GM21717 (cell line): ENCODE results near the gene NRXN2.

Source experiments
- ATAC-seq: cut with Tn5 transposase; IDR thresholded peaks from one replicate; pipeline ENCODE4 v1.9.1; 2021; ENCODE audit warnings: mild to moderate bottlenecking, moderate library complexity; ENCODE audit not compliant: unreplicated experiment

The NRXN2 gene

GRCh38 chr11:64744544-64745188 lies 21.7 kb upstream of the NRXN2 start:
- ATAC-seq: no peak

- no peak for ATAC-seq
Measured at GRCh38 chr11:64743591-64744543, 20.9 kb upstream of the NRXN2 start, which contains the start of gene RASGRP2. RASGRP2 (minus strand) TSS chr11:64744142; CDS start chr11:64742866, 1,276 bp downstream.

DNA sequence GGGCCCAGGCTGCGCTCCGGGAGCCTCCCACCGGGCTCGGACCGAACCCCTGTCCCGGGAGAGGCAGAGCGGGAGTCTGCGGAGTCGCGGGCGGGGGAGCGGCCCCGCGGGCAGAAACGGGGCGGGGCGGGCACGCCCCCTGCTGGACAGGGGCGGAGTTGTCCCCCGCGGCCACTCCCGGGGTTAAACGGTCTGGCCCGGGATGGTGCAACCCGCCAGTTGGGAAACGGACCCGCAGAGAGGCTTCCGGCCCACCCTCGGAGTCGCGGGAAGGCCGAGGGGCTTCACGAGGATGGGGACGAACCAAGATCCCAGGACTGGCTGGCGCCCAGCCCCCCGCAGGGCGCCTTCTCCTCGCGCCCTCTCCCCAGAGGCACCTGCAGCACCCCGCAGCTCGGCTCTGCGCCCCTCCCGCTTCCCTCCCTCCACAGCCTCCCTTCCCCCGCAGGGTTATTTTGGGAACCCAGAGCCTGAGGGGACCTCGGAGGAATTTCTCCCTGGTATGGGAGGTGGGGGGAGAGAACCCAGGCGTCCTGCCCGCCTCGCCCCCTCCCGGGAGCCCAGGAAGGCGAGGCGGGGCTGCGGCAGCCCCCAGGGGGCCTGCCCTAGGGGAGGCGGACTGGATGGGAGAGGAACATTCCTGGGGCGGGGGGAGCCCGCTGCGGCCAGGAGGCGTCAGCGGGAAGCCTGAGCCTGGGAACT lies 20.0 kb upstream of the NRXN2 start:
- ATAC-seq: no peak

- ATAC-seq: no peak
Measured at GRCh38 chr11:64742087-64742888, 19.3 kb upstream of the NRXN2 start.

- ATAC-seq: no peak
Measured at GRCh38 chr11:64741375-64742086, 18.5 kb upstream of the NRXN2 start.

DNA sequence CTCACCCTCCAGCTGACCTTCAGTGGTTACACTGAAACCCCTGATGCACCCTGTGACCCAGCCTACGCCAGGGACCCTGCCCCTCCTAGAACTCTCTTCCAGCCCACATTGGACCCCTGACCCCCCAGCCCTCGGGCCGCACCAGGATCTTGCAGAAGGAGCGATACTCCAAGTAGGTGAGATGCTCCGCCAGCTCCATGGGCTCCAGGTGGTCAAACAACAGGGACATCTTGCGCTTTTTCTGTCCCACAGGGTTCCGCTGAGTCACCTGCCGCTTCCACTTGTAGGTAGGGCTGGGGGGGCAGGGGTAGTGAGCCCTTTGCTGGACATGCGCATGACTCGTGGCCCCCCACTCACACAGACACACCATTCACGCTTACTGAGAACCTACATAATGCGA lies 16.9 kb upstream of the NRXN2 start:
- ATAC-seq: no peak

DNA sequence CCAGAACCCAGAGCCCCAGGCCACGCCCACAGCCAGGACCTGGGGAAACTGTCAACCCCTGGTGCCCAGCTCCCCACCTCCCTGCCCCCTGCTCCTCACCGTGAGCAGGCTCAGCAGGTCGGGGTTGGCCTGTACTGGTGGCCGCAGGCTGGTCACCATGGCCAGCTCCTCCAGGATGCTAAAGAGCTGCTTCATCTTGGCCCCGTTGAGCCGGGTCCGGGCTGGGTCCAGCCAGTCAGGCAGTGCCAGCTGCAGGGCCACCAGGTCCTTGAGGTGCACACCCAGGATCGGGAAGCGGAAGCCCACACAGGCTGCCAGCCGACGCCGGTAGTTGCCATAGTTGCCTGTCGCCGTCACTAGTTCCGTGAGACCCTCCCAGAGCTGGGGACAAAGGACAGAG lies 13.7 kb upstream of the NRXN2 start:
- ATAC-seq: no peak

DNA sequence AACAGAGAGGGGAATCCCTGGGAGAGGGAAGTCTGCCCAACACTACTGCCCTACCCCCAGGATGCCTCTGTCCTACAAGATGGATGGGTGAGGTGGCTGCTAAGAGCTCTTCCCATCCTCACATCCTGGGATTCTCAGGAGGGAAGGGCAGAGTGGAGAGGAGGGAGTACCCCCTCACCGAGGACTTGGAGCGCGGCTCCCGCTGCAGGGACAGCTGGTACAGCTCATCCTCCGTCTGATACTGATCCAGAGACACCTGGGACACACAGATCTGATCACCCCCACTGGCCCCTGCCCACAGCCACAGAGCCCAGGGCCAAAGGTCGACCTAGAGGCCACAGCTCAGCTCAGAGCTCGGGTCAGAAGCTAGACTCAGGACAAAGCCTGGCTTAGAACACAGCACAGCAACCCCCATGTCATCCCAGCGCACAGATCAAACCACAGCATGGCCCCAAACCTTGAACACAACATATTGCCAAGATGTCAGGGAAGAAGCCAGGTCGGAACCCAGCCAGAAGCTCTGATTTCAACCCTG lies 12.8 kb upstream of the NRXN2 start:
- no peak for ATAC-seq

GRCh38 chr11:64734811-64735724 lies 12.1 kb upstream of the NRXN2 start:
- ATAC-seq: no peak

DNA sequence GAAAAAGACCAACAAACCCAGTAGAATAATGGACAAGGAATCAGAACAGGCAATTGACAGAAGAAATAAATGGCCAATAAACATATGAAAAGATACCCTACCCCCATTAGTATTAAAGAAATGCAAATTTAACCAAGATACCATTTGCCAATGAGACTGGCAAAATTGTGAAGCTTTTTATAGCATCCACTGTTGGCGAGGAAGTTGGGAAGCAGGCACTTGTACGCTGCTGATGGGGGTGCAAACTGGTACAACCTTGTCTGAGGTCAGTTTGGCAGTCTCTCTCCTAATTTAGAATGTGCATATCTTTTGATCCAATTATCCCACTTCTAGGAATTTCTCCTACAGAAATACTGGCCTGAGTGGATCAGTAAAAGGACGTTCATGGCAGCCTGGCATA lies 8.6 kb upstream of the NRXN2 start:
- ATAC-seq: no peak

GRCh38 chr11:64729851-64730382 lies 6.9 kb upstream of the NRXN2 start:
- ATAC-seq: no peak

DNA sequence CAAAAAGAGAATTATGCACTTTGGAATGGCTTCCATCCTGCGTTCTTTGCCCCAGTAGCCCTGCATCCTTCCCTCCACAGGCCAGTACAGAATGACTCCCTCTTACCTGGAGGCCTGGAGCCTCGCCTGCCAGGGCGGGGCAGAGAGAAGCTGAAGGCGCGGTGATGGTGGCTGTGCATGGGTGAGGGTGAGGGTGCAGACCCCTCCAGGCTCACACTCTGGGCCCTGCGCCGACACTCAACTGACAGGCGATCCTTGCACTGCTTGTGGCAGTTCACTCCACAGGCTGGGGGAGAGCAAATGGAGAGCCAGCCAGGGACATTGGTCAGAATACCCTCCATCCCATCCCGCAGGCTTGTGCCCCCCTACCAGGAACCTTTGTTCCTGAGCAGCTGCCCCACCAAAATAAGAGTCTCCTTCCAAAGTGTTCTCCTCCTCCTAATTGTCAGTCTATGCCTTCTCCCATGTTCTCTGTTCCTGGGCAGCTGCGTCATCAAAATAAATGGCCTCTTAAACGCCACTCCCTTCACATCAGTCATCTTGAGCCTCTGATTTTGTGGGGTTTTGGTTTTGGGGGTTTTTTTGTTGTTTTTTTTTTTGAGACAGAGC lies 5.9 kb upstream of the NRXN2 start:
- ATAC-seq: no peak

DNA sequence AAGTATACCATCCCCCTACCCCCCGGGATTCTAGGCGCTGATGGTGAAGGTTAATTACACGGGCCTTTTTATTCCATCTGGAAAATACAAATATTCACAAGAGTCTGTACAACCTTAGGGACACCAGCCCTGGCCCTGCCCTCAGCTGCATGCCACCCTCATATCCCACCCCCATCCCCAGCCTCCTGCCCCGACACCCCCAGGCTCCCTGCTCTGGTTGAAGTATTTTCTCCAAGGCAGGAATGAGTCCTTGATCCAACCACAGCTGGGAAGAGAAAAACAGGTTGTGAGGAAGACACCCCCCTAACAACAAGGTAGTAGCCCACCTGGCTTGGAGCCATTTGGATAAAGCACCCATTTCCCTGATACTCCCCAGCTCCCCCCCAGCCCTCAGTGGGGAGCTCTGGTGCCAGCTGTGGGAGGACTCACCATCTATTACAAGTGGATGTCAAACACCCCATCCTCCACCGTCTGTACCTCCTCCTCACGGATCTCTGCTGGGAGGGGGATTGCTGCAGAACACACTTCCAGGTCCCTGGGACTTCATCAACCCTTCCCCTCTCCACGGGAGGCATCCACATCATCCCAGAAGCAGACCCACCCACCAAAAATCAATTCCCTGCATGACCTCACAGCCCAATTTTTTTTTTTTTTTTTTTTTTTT lies 4.0 kb upstream of the NRXN2 start:
- ATAC-seq: no peak

DNA sequence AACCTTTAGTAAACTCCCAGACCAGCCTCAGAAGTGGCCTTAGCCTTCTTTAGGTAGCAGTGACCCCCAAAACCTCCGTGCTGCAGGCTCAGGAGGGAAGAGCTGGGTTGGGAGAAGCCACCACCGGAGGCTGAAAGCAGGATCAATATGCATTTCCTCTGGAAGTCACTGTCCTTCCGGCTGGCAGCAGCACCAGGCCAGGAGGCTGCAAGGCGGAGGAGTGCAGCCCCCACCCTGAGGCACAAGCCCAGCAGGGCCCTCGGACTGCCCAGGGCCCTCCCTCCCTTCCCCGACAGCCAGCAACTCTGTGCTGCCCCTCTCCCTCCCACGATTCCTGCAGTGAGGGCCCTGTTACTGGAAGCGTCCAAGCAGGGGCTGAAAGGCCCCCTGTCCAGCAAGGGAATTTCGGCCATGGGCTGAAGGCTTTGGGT lies 3.2 kb upstream of the NRXN2 start:
- no peak for ATAC-seq

GRCh38 chr11:64724863-64725532 lies 2.0 kb upstream of the NRXN2 start:
- no peak for ATAC-seq

DNA sequence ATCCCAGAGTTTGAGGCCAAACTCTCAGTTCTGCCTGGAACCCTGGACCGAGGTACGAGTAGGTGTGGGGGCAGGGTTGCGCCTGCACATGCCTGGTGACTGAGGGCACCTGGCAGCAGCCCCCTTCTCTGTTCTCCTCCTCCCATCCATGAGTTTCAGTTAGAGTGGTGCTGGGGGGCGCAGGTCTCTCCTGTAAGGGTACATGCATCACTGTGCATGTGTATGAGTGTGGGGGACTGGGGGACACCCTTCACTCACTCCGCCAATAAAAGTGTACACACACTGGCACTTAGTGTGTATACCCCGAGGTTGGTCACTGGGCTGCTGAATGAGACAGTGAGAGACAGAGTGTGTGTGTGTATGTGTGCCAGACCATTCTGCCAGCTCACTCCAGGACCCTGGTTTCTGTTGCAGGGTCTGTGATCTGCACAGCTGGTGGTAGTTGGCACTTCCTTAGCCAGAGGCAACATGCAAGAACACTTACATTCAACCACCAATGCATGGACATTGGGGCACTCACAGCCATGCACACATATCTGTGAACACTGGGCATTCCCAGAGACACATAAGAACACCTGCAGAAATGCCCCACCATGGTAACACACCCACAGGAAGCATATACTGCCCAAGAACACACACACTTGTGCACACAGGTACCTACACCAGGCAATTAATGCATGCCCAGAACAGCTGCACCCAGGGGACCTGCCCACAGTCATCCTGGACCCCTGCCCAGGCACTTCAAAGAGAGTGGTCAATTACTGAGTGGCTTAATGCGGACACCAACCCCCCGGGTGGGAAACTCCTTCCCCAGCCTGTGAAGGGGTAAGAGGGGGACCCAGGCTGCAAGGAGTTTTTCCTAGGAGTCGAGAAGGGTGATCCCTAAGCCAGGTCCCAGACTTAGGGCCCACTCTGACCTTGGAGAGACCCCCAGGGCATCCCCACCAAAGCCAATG lies 1.2 kb upstream of the NRXN2 start:
- ATAC-seq: no peak
